Hematopoietic multipotent progenitor cell treated with erythropoietin and hydrocortisone succinate and interleukin-3 and kit ligand, for 4 days (in vitro differentiated cells): Measurements from ENCODE around the gene GMNN.

Experiments
- DNase-seq: peaks from one replicate; pipeline ENCODE4 v3.0.0-alpha.2; 2015

GMNN gene

GRCh38 chr6:24818346-24818745 is 43.6 kb downstream of the GMNN start:
- DNase-seq = no peak

- DNase-seq = no peak
Observed at GRCh38 chr6:24821860-24822444, 47.2 kb downstream of the GMNN start.

- no peak for DNase-seq
Observed at GRCh38 chr6:24822696-24823095, 48.0 kb downstream of the GMNN start.

- no peak for DNase-seq
Observed at GRCh38 chr6:24823185-24823584, 48.4 kb downstream of the GMNN start.

GRCh38 chr6:24824142-24824938 is 49.6 kb downstream of the GMNN start:
- DNase-seq = no peak

- DNase-seq = no peak
Observed at GRCh38 chr6:24825130-24825630, 50.4 kb downstream of the GMNN start.

- no peak for DNase-seq
Observed at GRCh38 chr6:24827162-24827561, 52.4 kb downstream of the GMNN start.

GRCh38 chr6:24827970-24828369 is 53.2 kb downstream of the GMNN start:
- DNase-seq = no peak

GRCh38 chr6:24829657-24830056 is 54.9 kb downstream of the GMNN start:
- no peak for DNase-seq

GRCh38 chr6:24831771-24832716 is 57.3 kb downstream of the GMNN start:
- DNase-seq = no peak

- no peak for DNase-seq
Observed at GRCh38 chr6:24832794-24833193, 58.1 kb downstream of the GMNN start.

GRCh38 chr6:24833711-24834386 is 59.1 kb downstream of the GMNN start:
- DNase-seq = no peak
